Stomach smooth muscle (tissue), 2 donors: ENCODE data around the gene FGD4.

Experiments
- H3K27ac ChIP-seq: one replicate; pipeline ENCODE4 v1.7.0; 2013; ENCODE audit warnings: mild to moderate bottlenecking, low read length, inconsistent platforms
- H3K27me3 ChIP-seq, 2 donors: one replicate each; pipeline ENCODE4 v1.7.0; 2013; ENCODE audit warnings: low read length in 2 of 2; ENCODE audit not compliant: insufficient read depth in 2 of 2, control insufficient read depth in 1 of 2
- H3K36me3 ChIP-seq, 2 donors: one replicate each; pipeline ENCODE4 v1.7.0; 2013; ENCODE audit warnings: low read length in 2 of 2; ENCODE audit not compliant: control insufficient read depth in 2 of 2, insufficient read depth in 2 of 2
- H3K4me1 ChIP-seq: one replicate; pipeline ENCODE4 v1.7.0; 2013; ENCODE audit warnings: low read length; ENCODE audit not compliant: control insufficient read depth, insufficient read depth
- H3K4me3 ChIP-seq, 2 donors: one replicate each; pipeline ENCODE4 v1.7.0; 2013; ENCODE audit warnings: low read length in 2 of 2
- H3K9ac ChIP-seq, 2 donors: one replicate each; pipeline ENCODE4 v1.7.0; 2013; ENCODE audit warnings: low read length in 2 of 2, mild to moderate bottlenecking in 1 of 2
- H3K9me3 ChIP-seq, 2 donors: one replicate each; pipeline ENCODE4 v1.7.0; 2013; ENCODE audit warnings: low read length in 2 of 2; ENCODE audit not compliant: control insufficient read depth in 2 of 2
- donor health status: healthy.
- donor health status: Pancreatic carcinoma.

Gene FGD4

DNA sequence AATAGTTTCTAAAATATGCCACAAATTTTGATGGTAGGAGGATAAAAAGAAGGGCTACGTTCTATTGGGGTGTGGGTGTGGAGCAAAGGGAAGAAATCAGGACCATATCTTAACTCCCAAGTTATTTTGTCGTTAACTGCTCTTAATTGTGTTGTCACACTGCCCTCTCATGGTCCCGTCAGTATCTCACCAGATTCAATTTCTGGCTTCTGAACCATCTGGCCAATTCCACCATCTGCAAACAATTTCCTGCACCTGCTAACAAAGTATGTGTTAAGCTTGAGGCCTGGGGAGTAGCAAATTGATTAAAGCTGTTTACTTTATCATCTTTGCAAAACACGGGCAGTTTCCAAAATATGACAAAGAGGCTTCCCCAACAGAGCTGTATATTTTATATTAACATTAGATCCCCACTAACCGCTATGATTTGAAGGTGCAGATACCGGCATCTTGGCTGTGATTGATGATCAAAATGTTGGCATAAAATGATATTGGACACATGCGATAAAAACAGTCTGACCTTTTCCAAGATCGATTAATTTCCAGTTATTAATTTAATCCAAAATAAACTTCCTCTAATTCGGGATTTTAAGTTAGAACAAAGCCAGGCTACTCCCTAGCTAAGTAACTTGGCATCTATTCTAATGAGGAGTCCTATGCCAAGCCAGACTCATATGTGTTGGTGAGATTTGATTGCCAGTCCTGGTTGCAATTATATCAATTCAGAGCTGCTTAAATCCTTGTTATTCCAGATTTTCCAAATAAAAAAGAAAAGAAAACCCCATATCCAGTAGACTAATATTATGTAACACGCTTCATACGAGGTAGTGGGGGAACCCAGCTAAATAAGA, 272.8 kb downstream of the FGD4 start:
- Histone ChIP-seq H3K4me3 (no peak overlapping the region), H3K36me3 (no peaks in the 10 kb centered on the region), H3K9me3 (no peaks in the 10 kb centered on the region), H3K27me3 (no peaks in the 10 kb centered on the region), H3K9ac (no peak overlapping the region), H3K27ac (no peak overlapping the region), H3K4me1 (no peaks in the 10 kb centered on the region)

GRCh38 chr12:32679091-32679919, 279.9 kb downstream of the FGD4 start, which contains the start of gene DNM1L:
Gene DNM1L, plus strand, starts transcription at chr12:32679301. Its CDS starts 63 bp downstream, at chr12:32679364.
- Histone ChIP-seq H3K27ac (peak within 1 kb of the TSS; percentile 94), H3K4me3 (peak within 1 kb of the TSS; percentile 63 to 91), H3K9ac (peak within 1 kb of the TSS; percentile 91 to 97), H3K36me3 (no peaks in the 10 kb centered on the region), H3K9me3 (no peaks in the 10 kb centered on the region), H3K4me1 (no peaks in the 10 kb centered on the region), H3K27me3 (no peaks in the 10 kb centered on the region)

GRCh38 chr12:32679920-32680237, 280.5 kb downstream of the FGD4 start:
- peak overlapping the region; percentile 63 to 91 for H3K4me3 ChIP-seq
- no peaks in the 10 kb centered on the region for H3K36me3 ChIP-seq
- H3K9ac ChIP-seq: peak overlapping the region; percentile 91 to 97
- no peaks in the 10 kb centered on the region for H3K27me3 ChIP-seq
- no peaks in the 10 kb centered on the region for H3K4me1 ChIP-seq
- H3K9me3 ChIP-seq: no peaks in the 10 kb centered on the region
- peak overlapping the region; percentile 94 for H3K27ac ChIP-seq

GRCh38 chr12:32680787-32681186, 281.4 kb downstream of the FGD4 start:
- Histone ChIP-seq H3K36me3 (no peaks in the 10 kb centered on the region), H3K27me3 (no peaks in the 10 kb centered on the region), H3K27ac (peak overlapping the region; percentile 94), H3K4me3 (peak overlapping the region; percentile 63 to 91), H3K9me3 (no peaks in the 10 kb centered on the region), H3K4me1 (no peaks in the 10 kb centered on the region), H3K9ac (peak overlapping the region; percentile 91 to 97)

DNA sequence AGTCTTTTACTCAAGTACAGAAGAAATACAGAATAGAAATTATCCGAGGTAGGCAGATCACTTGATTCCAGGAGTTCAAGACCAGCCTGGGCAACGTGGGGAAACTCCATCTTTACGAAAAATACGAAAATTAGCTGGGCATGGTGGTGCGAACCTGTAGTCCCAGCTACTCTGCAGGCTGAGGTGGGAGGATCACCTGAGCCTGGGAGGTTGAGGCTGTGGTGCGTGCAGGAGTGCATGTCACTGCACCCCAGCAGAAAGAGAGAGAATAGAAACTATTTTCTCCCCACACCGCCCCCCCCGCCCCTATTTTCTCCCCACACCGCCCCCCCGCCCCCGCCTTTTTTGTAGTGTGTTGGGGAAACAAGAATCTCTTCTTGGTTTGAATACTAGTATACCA, 281.9 kb downstream of the FGD4 start:
- Histone ChIP-seq H3K36me3 (no peaks in the 10 kb centered on the region), H3K4me3 (no peak overlapping the region), H3K9ac (peak overlapping the region in 1 of 2 donors; percentile 91), H3K27me3 (no peaks in the 10 kb centered on the region), H3K4me1 (no peaks in the 10 kb centered on the region), H3K9me3 (no peaks in the 10 kb centered on the region), H3K27ac (peak overlapping the region; percentile 94)

- Histone ChIP-seq H3K27ac (no peak overlapping the region), H3K9me3 (no peaks in the 10 kb centered on the region), H3K36me3 (no peaks in the 10 kb centered on the region), H3K9ac (no peak overlapping the region), H3K4me3 (no peak overlapping the region), H3K4me1 (no peaks in the 10 kb centered on the region), H3K27me3 (no peaks in the 10 kb centered on the region)
Observed at GRCh38 chr12:32686340-32686739, 287.0 kb downstream of the FGD4 start.

DNA sequence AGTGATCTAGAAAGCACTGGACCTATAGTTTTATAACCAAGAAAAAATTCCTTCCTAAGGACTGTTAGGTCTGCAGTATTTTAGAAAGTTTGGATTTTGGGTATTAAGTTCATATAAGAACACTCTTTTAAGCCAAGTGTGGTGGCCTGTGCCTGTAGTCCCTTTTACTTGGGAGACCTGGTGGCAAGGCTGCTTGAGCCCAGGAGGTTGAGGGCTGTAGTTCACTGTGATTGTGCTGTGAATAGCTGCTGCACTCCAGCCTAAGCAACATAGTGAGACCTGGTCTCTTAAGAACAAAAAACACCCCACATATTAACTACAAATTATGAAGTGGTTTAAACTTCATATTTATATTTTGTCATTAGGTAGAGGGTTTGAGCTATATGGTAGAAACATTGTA, 289.4 kb downstream of the FGD4 start:
- H3K27ac ChIP-seq: no peak overlapping the region
- H3K9ac ChIP-seq: no peak overlapping the region
- H3K36me3 ChIP-seq: no peaks in the 10 kb centered on the region
- no peaks in the 10 kb centered on the region for H3K27me3 ChIP-seq
- H3K9me3 ChIP-seq: no peaks in the 10 kb centered on the region
- no peak overlapping the region for H3K4me3 ChIP-seq
- H3K4me1 ChIP-seq: no peaks in the 10 kb centered on the region

DNA sequence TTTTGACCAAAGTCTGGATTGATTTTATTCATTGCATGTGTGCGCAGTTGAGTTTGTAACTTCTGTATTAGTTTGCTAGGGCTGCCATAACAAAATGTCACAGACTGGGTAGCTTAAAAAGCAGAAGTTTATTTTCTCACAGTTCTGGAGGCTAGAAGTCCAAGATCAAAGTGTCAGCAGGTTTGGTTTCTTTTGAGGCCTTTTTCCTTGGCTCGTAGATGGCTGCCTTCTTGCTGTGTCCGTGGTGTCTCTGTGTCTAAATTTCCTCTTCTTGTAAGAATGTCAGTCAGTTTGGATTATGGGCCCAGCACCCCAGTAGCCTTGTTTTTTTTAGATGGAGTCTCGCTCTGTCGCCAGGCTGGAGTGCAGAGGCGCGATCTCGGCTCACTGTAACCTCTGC, 291.6 kb downstream of the FGD4 start:
- Histone ChIP-seq H3K4me3 (no peak overlapping the region), H3K9ac (no peak overlapping the region), H3K27ac (no peak overlapping the region), H3K4me1 (no peaks in the 10 kb centered on the region), H3K9me3 (no peaks in the 10 kb centered on the region), H3K27me3 (no peaks in the 10 kb centered on the region), H3K36me3 (no peaks in the 10 kb centered on the region)

- H3K4me1 ChIP-seq: no peaks in the 10 kb centered on the region
- H3K4me3 ChIP-seq: no peak overlapping the region
- no peaks in the 10 kb centered on the region for H3K9me3 ChIP-seq
- H3K9ac ChIP-seq: no peak overlapping the region
- H3K36me3 ChIP-seq: no peaks in the 10 kb centered on the region
- H3K27ac ChIP-seq: no peak overlapping the region
- H3K27me3 ChIP-seq: no peaks in the 10 kb centered on the region
Observed at GRCh38 chr12:32692358-32692757, 293.0 kb downstream of the FGD4 start.

DNA sequence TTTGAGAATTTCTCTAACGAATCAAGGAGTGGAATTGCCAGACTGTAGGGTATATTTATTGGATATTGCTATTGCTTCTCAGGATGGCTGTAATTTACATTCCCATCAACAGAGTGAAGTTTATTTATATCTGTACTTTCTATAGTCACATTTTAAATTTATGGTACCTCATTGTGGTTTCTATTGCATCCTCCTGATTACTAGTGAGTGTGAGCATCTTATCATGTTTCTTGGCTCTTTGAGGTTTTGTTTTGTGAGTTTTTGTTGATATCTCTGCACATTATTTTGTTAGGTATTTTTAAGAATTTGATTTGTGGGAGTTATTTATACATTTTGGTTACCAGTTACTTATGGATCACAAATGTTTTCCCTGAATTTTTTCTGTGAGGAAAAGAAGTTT, 293.7 kb downstream of the FGD4 start:
- Histone ChIP-seq H3K36me3 (no peaks in the 10 kb centered on the region), H3K27ac (no peak overlapping the region), H3K4me3 (no peak overlapping the region), H3K4me1 (no peaks in the 10 kb centered on the region), H3K9ac (no peak overlapping the region), H3K9me3 (no peaks in the 10 kb centered on the region), H3K27me3 (no peaks in the 10 kb centered on the region)
